GM19372 (cell line): ENCODE results near the gene POLR3H.
"Not testable (repeated sequence)": the region's sequence is repeated elsewhere in the genome, so short reads cannot be mapped to it uniquely, and the experiment has no call there.

Experiments
- ATAC-seq: cut with Tn5 transposase; IDR thresholded peaks from one replicate; pipeline ENCODE4 v1.9.1; 2021; ENCODE audit warnings: mild to moderate bottlenecking, low read depth, moderate library complexity; ENCODE audit not compliant: unreplicated experiment

The POLR3H gene

DNA sequence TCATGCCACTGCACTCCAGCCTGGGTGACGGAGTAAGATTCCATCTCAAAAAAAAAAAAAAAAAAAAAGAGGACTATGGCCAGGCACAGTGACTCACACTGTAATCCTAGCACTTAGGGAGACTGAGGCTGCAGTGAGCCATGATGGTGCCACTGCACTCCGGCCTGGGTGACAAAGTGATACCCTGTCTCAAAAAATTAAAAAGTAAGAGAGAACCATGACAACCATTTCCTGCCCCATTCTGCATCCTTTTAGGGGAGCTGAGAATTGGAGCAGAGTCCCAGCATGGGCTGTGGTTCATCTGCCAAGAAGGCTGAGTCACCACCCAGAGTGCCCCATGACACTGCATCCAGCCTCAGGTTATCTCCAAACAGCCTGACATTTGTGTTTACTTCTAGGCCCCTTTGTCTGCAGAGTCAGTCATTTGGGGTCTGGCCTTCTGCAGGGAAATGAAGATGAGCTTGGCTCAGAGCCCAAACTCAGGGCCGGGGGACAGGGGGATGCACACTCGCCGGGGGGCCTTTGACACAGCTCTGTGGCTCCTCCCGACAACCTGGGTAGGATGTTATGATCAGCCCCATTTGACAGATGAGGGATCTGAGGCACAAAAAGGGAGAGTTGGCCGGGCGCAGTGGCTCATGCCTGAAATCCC lies 21.3 kb upstream of the POLR3H start:
- ATAC-seq, result no peak

DNA sequence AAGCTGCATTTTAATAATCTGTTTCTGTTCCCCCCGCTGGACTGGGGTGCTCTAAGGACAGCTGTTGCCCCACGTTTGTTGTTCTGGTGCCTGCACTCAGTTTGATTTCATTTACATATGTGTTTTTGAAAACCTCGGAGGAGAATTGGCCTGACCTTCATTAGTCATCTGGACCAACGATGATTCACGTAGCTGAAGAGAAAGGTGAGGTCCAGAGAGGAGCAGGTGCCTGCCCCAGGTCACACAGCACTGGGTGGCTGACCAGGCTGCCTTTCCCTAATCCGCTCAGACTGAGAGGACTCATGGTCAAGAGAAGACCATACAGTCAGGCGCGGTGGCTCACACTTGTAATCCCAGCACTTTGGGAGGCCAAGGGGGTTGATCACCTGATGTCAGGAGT lies 20.3 kb upstream of the POLR3H start:
- ATAC-seq, result no peak

DNA sequence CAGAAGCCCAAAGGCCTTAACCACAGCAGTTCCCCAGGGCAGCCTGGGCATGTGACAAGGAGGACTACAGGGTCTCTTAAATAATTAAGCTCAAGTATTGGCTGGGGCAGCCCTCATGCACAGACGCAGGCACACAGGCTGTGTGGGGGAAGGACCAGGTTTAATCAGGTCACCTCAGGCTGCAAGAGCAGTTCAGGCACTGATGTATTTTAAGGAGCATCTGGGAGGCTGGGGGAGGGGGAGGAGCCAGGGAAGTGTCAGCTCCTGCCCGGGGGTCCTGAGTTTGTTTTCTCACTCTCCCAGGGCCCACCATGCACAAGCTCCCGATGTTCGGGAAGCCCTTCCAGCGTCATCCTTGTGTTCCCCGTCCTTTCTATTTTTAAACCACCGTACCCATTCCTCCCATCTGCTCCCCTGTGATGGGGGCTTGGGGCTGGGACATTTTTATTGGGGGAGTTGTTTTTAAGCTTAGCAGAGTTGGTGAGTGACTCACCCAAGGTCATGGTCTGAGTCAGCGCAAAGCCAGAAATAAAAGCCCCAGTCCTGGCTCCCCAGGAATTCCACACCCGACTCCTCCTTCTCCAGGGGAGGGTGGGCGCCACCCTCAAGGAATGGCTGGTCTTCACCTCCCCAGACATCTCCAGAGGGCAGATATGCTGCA lies 18.9 kb upstream of the POLR3H start:
- ATAC-seq, result no peak

DNA sequence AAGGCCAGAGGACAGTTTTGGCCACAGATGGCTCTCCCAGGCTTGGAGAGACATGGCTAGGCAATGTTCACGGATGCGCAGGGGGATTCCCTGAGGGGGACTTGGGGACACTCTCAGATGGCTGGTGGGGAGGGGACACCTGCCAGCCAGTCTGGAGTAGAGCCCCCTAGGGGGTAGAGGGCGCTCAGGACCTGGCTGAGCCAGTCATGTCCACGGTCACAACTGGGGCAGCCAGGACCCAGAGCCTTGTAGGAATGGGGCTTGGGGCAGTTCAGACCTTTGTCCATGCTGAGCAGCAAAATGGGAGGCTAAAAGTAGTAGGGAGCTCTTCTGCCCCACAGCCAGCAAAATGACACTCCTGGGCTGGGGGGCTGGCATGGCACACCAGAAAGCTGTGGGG lies 18.2 kb upstream of the POLR3H start:
- no peak for ATAC-seq

DNA sequence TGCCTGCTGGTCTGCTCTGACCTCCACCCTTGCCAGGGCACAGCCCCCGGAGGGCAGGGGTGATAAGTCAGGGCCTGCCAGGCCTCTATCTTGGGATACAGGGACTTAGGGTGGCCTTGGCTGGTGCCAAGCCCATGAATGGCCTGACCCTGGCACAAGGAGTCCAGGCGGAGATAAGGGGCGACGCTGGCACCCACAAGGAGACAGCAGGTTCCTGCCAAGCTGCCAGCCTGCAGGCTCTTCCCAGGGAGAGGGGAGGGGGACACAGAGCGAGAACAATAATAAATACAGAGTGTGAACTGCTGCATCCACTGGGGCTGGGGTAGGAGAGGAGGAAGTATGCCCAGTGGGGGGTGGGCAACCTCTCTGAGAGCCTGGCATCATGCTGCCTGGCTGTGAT lies 17.5 kb upstream of the POLR3H start:
- no peak for ATAC-seq

- no peak for ATAC-seq
Observed at GRCh38 chr22:41561335-41561734, 17.1 kb upstream of the POLR3H start.

DNA sequence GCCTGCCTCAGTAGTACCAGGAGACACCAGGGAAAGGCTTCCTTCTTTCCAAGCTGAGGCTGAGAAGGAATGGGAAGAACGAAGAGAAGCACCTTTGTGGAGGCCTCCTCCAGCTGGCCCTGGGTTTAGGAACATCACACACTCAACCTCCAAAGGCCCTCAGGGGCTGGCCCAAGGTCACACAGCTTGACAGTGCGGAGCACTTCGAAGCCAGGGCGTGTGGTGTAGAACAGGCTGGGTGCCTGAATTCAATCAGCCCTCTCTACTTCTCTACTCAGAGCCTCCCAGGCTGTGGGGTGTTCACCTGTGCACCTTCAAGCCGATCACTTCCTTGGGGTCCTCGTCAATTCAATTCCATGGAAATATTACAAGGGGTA lies 15.8 kb upstream of the POLR3H start:
- no peak for ATAC-seq

- not testable (repeated sequence) for ATAC-seq
Observed at GRCh38 chr22:41558241-41558630, 14.0 kb upstream of the POLR3H start.

- ATAC-seq, result no peak
Observed at GRCh38 chr22:41557401-41558240, 13.4 kb upstream of the POLR3H start.

GRCh38 chr22:41556561-41556960 lies 12.3 kb upstream of the POLR3H start:
- ATAC-seq, result no peak

- ATAC-seq, result no peak
Observed at GRCh38 chr22:41555325-41555982, 11.2 kb upstream of the POLR3H start.

- ATAC-seq, result no peak
Observed at GRCh38 chr22:41551877-41552582, 7.8 kb upstream of the POLR3H start.

- ATAC-seq, result no peak
Observed at GRCh38 chr22:41550952-41551491, 6.8 kb upstream of the POLR3H start.

- ATAC-seq, result no peak
Observed at GRCh38 chr22:41548830-41549211, 4.6 kb upstream of the POLR3H start.

DNA sequence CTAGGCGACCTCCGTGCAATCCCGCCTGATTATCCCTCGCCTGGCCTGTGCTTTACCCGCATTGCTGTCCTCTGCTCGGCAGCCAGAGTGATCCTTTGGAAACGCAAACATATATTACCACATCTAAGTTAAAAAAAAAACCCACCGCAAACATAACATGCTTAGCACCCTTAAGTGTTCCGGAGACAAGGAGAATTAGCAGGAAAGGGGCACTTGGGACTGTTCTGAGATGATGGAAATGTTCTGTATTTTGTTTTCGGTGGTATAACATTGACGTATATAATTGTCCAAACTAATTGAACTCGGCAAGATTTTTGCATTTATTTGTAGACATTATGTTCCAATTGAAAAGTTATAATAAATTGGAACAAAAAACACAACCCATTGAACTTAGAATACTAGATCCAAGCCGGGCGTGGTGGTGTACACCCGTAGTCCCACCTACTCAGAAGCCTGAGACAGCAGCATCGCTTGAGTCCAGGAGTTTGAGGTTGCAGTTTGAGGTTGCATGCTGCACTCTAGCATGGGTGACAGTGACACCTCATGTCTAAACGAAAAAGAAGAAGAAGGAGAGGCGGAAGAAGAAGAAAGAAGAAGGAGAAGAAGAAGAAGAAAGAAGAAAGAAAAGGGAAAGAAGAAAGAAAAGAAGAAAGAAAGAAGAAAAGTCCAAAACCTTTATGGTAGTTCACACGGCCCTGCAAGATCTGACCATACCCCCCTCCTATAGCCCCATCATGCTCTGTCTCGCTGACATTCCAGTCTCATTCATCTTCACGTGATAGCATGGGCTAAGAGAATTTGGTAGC lies 604 bp upstream of the POLR3H start:
- no peak for ATAC-seq

- ATAC-seq, result no peak
Observed at GRCh38 chr22:41542224-41542623, 2.0 kb downstream of the POLR3H start.

DNA sequence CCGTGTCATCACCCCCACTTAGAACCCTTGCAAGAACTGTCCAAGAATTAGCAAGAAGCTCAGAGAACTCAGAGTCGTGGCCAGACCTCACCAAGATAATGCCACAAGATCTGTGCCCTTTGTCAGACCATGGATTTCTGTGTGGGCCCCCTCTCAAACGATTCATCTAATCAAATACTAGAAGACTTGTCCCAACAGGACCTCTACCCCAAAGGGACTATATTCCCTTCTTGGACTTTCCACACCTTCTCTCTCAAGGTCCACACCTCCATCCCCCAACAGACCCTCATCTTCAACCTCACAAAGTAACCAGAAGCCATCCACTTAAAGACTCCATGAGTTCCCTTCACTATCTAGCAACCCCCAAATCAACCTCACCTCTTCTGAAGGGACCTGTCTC lies 2.8 kb downstream of the POLR3H start:
- ATAC-seq, result no peak

DNA sequence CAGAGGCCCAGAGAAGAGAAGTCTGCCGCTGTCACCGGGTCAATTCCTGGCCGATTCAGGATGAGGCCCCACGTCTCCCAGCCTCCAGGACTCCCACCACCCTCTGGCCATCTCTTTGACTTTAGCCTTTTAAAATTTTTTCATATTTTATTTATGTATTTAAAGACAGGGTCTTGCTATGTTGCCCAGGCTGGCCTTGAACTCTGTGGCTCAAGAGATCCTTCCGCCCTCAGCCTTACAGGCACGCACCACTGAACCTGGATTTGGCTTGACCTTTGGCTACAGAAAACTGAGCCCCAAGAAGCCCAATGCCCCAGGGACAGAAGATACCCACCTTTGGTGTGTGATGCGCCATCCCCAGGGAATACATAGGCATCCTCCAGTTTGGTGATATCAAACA lies 3.9 kb downstream of the POLR3H start:
- ATAC-seq, result no peak

DNA sequence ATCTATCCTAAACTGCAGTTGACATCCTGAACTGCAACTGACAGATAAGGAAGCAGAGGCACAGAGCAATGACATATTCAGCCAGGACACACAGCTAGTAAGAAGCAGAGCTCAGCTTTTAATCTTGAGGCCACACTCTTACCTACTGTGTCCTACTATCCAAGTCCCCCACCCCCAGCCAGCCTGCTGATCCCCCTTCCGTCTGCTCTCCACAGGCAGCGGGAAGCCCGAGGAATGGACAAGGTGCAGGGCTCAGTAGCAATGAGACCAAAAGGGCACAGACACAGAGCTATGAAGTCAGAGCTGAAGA lies 4.3 kb downstream of the POLR3H start:
- ATAC-seq, result no peak
